Stimulated activated CD8-positive, alpha-beta memory T cell treated with anti-CD3 and anti-CD28 coated beads, Interleukin-15, amount 100 ng/mL, for 48 hours (primary cell): ENCODE measurements around the gene MYCL.

ENCODE experiments used
- DNase-seq, 2 donors: peaks; one replicate each; pipeline ENCODE4 v3.0.0-alpha.2; 2020; ENCODE audit warnings: low read depth in 2 of 2

The MYCL gene

DNA sequence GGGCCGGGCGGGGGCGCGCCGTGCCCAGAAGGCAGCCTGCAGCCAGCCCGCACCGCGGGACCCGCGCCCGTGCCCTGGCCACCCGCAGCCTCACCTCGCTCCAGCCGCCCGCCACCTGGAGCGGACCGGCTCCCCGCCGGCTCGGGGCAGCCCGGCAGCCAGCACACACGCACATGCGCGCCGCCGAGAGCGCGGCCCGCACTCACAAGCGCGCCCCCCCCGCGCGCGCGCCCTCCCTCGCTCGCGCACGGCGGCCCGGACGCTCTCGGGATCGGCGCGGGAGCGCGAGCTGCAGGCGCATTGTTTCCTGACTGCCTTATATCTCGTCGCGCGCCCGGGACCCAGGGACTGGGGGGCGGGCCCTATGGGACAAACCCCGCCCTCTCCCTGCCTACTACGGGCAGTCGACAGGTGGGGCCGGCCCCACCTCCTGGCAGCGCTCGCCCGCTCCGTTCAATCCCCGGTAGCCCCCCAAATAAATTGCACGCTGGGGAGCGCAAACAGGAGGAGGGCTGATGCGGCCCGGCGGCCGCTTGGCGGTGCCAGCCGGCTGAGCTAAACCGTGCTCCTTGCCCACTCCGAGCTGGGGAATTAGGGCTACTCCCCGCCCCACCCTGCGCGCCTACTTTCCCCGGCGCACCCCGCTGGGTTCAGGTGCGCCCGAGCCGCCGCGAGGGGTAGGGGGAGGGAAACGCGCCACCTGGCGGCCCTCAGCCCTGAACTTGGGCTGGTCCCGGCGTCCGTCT, at the start of gene MYCL:
MYCL (minus strand) TSS at position 204 of the 746 bp plus-strand sequence. CDS start 483 bp downstream, outside the sequence.
- peak; percentile 58 to 63 for DNase-seq

- no peak for DNase-seq
Measured at GRCh38 chr1:39949891-39950290, 48.2 kb upstream of the MYCL start.

DNA sequence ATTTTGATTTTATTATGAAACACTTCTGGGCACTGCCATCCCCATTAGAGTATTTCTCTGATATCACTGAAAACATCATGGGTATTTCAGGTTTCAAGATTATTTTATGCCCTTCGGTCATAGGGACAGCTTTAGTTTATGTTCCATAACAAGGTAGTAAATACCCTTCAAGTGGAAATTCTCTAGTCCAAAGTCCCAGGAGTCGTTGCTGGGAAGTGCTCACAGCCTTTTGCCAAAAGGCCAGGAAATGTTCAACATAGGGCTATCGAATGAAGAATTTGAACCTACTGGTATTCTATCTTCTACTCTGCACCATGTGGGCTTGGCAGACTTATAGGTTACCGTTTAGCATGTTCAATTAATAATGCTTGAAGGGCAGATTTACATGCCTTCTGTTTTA, 45.5 kb upstream of the MYCL start:
- no peak for DNase-seq

DNA sequence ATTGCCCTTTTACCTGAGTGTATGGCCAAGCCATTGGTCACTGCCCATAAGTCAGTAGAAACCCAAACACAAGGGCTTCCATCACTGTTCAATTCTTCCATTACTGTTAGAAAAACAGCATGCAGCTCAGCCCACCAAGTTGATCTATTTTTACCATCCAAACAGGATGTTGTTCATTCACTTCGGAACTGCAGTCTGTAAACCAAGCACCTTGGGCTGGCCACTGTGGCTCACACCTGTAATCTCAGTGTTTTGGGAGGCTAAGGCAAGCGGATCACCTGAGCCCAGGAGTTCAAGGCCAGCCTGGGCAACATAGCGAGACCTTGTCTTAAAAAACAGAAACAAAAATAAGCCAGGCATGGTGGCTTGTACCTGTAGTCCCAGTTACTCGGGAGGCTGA, 44.5 kb upstream of the MYCL start:
- DNase-seq, result no peak

GRCh38 chr1:39944410-39945112, 42.8 kb upstream of the MYCL start:
- DNase-seq, result no peak

DNA sequence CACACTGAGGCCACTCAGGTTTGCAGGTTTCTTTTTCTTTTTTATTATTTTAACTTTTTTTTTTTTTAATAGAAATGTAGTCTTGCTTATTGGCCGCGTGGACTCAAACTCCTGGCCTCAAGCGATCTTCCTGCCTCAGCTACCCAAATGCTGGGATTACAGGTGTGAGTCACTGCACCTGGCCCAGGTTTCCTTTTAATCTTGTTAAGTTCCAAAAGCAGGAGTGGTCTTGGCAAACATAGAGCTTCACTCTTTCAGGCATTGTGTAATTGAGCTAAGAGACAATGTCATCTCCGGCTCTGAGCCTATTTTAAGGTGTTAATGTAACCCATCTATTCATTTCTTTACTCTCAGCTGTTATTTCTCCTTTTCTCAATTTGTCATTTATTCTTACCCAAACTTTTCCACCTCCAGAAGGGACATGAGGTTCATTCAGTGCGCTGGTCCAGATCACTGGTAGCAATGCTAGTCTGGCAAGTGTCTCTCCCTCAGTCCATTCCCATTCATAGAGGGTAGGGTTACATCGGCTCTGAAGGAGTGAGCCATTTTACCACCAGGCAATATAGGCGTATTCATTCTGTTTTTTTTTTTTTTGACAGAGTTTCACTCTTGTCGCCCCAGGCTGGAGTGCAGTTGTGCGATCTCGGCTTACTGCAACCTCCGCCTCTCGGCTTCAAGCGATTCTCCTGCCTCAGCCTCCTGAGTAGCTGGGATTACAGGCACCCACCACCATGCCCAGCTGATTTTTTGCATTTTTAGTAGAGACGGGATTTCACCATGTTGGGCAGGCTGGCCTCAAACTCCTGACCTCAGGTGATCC, 42.0 kb upstream of the MYCL start:
- no peak for DNase-seq

- no peak for DNase-seq
Measured at GRCh38 chr1:39940980-39941871, 39.5 kb upstream of the MYCL start.

DNA sequence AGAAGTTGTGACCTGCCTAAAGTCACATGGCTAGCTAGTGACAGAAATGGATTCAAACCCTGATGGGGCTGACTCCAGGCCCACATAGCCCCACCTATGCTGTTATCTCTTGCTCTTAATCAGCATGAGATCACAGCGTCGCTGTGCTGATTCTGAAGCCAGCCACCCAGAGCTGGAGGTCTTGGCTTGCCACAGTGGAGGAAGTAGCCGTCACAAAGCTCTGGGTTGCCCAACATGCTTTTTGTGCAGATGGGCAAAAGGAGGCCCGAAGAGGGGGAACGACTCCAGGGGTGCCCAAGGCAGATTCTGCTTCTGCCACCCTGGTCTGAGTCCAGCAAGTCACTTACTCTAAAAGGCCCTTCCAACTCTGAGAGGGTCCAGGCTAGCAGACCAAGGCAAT, 38.5 kb upstream of the MYCL start:
- DNase-seq, result no peak

GRCh38 chr1:39938856-39939255, 37.1 kb upstream of the MYCL start:
- DNase-seq, result no peak

DNA sequence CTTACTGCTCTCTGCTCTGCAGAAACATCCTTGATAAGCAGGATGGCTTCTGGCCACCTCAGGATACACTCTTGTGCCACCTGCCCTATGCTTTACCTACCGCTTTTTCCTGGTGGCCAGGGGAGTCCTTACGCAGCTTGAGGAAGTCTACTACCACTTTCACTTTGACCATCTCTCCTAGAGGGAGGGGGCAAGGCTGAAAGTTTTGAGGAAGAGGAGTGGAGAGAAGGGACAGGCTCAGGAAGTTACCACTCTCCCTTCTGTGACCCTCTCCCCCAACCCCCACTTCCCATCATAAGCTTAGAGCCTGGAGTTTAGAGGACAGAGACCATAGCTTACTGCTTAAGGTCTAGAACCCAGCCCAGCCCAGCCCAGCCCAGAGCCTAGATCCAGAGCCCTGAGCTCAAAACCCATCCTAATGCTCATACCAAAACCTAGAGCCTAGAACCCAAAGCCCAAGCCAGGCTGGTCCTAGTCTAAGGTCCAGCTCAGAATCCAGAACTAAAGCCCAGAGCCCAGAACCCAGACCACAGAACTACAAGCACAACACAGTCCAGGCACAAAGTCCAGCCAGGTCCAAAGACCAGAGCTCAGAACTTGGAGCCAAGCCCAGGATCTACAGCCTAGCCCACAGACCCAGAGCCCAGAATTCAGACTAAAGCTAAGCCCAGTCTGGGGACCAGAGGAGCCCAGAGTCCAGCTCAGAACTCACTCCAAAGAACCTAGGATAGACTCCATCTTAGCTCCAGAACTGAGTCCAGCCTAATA, 35.2 kb upstream of the MYCL start:
- no peak for DNase-seq

GRCh38 chr1:39933956-39934941, 32.5 kb upstream of the MYCL start:
- DNase-seq, result no peak

DNA sequence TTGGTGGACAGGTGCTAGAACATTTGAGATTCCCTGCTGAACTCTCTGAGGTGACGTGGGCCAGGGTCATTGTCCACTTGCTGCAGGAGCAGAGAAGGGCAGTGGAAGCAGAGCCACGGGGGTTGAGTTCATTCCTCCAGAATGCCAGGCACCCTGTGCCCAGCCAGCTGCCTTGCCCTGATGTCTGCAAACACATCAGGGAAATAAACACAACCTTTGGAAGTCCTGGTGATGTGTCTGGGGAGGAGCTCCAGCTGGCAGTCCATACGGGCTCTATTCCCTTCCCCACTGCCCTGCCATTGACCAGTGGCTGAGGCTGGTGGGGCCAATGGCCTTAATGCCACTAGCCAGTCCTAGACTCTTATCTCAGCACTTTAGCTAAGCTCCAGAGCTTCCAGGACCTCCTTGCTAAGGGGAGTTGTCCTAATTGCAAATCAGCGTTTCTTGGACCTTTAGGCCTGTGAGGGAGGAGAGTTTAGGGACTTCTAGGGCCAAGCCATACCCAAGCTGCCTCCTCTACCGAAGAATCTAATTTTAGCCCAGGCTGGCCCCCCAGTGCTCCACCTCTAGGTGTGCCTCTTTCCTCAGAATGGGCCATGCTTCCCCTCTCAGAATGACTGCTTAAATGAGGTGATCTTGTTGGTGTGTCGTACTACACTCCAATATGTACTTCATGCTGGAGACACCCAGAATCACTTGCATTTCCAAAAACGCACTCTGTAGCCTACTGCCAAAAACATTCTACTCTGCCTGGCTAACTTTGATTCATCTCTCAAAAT, 27.3 kb upstream of the MYCL start:
- DNase-seq, result no peak

DNA sequence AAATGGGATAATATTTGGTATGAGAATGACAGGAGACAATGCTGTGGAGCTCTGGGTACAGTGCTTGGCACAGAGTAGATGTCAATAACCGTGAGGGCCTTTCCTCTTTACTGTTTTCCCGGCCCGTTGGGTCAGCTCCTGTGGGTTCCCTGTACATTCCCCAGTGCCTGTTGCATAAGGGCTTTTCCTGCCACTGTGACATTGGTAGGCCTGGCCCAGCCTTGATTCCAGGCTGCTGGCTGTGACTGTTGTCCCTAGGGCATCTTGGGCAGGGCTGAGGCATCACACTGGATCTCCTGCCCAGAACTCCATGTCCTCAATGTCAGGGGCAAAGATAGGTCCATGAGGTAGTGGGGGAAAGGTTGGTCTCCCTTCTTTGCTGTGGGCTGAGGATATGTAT, 25.8 kb upstream of the MYCL start:
- no peak for DNase-seq

DNA sequence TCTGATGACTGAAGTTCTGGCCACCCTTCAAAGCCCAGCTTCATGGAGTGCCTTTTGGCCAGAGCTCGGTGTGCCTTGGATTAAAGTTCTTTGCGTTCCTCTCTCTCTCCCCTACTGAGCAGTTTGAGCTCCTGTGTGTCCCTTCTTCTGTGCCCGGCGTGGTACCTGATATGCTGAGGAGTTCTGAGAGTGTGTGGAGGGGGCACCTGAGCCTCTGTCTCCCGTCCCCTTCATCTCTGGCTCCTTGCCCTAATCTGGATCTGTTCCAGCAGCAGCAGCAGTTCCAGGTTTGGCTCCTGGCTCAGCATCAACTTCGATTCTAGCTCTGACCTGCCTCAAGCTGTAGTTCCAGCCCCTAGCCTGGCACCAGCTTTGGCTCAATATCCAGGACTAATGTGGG, 25.1 kb upstream of the MYCL start:
- no peak for DNase-seq

GRCh38 chr1:39926343-39926793, 24.7 kb upstream of the MYCL start:
- no peak for DNase-seq

DNA sequence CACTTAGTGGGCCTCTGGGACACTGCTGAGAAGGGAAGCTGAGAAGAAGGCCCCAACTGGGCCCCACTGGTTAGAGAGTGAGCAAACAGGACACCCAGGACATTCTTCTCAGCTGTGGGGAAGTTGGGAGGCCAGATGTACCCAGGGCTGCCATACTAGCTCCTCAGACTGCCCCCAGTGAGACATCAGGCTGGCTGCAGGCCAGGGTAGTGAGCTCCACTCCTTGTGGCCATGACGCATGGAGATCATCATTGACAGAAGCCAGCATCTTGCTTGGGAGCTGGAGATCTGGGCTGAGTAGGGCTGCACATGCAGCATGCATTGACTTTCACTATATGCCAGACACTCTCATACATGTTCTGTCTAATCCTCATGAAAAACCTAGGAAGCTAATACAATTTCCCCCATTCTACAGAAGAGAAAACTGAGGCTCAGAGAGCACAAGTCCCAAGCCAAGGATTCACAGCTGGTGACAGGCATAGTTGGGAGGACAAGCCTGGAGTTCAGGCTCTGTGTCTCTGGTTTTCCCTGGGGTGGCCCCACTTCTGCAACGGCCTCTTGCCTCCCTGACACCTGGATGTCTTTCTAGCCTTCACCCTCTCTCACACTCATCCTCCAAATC, 24.1 kb upstream of the MYCL start:
- DNase-seq, result no peak

DNA sequence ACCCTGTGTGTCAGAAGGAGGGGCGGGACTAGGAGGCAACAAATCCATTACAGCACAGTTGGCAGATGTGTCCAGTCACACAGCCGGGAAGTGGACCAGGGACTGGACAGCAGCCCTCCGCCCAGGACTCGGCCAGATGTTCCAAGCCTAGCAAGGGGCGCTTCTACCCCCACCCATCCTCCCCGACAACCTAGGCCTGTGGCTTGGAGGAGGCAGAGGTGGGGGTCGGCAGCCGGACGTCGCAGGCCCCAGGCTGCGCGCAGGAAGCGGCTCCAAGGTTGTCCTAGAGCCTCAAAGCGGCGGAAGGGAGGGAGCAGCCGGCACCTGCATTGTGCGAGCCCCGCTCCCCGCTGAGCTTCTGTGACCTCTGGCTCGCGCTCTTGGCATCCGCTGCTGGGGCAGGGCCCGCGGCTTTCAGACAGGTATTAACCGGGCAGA, 20.6 kb upstream of the MYCL start:
- no peak for DNase-seq

- DNase-seq, result peak in 1 of 2 donors; percentile 25
Measured at GRCh38 chr1:39919545-39919944, 17.8 kb upstream of the MYCL start.
